SH-SY5Y (cell line): Measurements from ENCODE around the gene ATP11B.

Source experiments
- GATA2 ChIP-seq: IDR thresholded peaks from 2 replicates; pipeline ENCODE4 v1.6.1; 2011; ENCODE audit warnings: mild to moderate bottlenecking, low read depth, low read length
- GATA3 ChIP-seq: IDR thresholded peaks from 2 replicates; pipeline ENCODE4 v1.6.1; 2011; ENCODE audit warnings: low read depth, mild to moderate bottlenecking, low read length, moderate library complexity

DNA sequence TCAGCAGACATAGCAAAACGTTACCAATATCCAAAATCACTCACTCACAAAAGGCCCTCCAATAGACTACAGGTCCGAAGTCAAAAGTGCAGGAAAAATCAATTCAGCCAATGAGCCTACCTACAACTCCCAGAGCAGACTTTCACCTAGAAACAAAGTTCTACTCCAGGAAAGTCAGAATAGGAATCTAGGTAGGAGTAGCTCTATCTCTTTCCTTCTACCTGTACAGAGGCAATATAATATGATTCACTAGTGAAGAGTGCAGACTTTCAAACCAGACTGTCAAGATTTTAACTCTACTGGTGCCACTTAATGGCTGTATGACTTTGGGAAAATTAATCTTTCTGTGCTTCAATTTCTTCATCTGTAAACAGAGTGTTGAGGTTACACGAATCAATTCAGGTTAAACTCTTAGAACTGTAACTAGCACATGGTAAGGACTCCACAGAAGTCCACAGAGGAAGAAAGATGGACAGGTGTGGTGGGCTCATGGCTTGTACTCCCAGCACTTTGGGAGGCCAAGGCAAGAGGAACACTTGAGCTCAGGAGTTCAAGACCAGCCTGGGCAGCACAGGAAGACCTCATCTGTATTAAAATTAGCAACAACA, 177.6 kb downstream of the ATP11B start:
- no peak for TF ChIP-seq GATA2
- TF ChIP-seq GATA3 = no peak
